ENCODE results near the gene NCOA5. TPM values are rescaled to one million over a fixed set of nuclear protein-coding genes. Genes with fewer than 3 reads are reported as not detected.

NCOA5 gene
- total RNA-seq, 1 donor, result 19.7 TPM

DNA sequence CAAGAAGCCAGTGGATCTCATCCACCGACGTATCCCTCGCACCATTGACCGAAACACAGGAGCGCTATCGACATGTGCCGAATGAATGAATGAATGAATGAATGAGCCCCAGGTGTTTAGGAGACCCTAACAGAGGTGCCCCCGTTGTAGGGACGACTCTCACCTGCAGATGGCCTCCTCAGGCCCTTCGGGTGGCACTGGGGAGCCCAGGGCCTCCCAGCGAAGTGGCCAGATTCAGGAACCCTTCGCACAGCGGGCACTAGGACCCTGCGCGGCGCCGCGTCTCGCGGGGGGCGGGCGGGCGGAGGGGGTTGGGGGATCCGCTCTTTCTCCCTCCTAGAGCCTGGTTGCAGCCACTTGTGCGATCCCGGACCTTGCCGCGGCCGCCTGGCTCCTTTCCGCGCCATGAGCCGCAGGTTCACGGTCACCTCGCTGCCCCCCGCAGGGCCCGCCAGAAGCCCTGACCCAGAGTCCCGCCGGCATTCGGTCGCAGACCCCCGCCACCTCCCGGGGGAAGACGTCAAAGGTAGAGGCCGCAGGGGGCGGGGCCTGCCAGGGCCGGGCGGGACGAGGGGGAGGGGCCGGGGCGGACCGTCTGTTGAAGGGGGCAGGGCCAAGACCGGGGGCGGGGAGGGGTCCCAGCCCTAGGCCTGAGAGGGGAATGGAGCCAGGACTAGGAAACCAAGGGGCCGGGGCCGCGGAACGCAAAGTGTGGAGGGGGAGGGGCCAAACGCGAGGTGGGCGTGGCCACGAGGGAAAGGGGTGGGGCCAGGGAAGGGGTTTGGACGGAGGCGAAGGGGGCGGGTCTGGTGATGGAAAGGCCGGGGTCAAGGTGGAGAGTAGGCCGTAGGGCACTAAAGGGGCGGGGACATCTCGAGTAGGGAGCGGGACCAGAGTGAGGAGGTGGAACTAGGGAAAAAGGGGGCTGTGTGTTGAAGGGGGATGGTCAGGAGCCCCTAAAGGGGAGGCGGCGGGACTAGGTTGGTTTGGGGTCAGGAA lies 68.1 kb downstream of the NCOA5 start:
- DNase-seq (ENCODE audit: low read depth in 2 of 3, low spot score in 2 of 3), result peak in 2 of 3 donors; percentile 67 to 71

DNA sequence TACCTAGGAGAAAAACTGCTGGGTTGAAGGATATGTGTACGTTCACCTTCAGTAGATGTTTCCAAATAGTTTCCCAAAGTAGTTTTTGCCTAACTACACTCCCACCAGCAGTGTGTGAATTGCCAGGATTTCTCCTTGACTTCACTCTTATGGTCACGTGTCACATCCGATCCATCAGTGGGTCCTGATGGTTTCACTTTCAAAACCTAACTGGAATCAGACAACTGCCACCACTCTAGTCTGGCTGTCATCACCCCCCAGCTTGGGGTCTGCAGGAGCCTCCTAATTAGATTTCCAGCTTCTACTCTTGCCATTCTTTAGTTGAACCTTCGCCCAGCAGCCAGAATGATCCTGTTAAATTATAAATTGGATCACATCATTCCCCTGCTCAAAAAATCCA lies 69.2 kb downstream of the NCOA5 start:
- DNase-seq (ENCODE audit: low read depth in 2 of 3, low spot score in 2 of 3), result no peak

DNA sequence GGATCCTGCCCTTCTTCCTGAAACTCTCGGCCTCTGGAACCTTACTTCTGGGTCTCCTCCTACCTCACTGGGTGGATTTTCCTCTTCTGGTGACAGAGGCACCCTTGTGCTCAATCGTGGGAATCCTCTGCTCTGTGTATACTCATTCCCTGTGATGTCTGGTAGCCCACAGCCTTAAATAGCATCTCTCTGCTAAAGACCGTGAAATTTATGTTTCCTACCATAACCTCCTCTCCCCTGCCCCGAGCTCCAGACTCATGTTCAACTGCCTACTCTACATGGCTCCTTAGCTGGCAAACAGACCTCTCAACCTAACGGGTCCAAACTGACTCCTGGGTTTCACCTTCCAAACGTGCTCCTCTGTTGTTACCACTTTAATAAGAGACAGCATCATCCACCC lies 71.2 kb downstream of the NCOA5 start:
- DNase-seq (ENCODE audit: low read depth in 2 of 3, low spot score in 2 of 3), result no peak

DNA sequence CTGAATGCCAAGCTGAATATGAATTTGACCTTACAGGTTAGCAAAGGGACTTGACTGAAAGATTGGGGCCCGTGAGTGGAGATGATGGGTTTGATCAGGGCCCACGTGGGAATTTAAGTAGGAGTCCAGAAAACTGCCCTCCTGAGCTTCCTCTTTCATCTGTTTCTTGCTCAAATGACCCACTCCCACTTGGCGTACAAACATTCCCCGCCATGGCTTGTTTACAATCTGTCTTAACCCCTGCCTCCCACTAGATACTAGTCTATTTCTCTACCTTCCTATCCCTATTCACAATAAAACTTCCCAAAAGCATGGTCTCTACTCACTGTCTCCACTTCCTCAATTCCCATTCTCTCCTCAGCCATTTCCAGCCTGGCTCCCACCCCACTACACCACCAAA lies 71.7 kb downstream of the NCOA5 start:
- DNase-seq (ENCODE audit: low read depth in 2 of 3, low spot score in 2 of 3), result no peak

DNA sequence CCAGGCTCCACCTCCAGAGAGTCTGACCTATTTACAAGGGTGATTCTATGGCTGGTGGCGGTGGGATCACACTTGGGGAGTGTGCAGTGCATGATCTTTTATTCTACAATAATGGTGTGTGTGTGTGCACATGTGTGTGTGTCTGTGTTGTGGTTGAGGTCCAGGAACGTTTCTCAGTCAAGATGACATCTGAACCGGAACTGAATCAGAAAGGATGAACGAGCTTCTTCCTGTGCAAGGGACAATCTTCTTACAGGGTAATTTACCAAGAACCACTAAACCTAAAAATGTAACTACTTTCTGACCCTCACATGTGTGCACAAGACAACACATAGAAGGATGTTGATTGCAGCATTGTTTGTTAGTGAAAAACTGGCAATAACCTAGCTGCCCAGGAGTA lies 72.5 kb downstream of the NCOA5 start:
- no peak for DNase-seq (ENCODE audit: low read depth in 2 of 3, low spot score in 2 of 3)

DNA sequence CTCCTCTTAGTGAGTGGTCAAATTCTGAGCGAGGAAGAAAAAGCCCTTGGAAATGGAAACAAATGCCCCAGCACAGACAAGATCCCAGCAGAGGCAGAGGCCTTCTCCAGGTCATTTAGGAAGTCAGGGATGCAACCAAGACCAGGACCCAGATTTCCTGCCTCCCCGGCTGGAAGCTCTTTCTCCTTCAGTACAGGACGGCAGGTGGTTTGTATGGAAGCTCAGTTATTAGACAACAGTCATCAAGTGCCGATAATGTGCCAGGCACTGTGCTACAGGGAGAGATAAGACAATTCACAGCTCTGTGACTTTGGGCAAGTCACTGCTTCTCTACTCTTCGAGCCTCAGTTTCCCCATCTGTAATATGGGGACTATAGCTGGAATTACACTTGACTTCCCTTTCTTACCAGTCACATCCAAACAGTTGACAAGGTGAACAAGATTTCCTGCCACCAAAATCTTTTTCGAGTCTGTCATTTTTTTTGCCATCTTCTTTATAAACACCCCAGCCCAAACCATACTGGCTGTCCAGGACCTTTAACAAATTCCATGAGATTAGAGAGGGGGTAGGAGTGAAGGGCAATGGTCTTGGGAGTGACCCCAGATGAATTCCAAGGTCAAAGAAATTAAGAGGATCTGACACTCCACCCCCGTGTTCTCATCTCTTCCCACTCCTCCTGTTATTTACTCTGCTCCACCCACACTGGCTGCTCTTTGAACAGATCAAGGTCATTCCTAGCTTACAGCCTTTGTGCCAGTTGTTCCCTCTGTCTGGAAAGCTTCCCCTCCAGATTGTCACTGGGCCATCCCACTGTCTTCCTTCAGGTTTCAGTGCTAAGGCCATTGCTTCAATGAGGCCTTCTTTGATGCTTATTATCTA lies 75.0 kb downstream of the NCOA5 start:
- DNase-seq (ENCODE audit: low read depth in 2 of 3, low spot score in 2 of 3), result no peak

DNA sequence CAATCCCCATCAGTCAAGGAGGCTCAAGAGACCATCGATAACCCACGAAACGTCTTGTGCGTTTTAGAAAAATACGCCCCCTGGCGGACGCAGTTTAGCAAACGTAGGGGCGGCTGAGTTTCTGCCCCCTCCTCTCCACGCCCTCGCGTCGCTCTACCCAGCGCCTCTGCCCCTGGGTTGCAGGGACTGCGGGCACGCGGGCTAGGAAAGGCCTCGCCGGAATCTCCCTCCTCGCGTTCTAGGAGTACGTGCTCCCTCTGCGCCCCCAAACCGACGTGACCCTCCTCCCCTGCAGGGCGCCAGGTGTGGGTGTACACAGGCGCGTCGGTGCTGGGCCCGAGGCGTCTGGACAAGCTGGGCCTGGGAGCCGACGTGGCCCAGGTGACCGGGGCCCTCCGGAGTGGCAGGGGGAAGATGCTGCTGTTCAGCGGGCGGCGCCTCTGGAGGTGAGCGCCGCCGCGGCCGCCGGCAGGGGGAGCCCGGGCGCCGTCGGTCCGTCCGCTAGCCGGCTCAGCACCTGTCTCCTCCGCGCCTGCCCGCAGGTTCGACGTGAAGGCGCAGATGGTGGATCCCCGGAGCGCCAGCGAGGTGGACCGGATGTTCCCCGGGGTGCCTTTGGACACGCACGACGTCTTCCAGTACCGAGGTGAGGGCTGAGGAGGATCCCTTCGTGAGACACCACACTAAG lies 75.8 kb downstream of the NCOA5 start:
- DNase-seq (ENCODE audit: low read depth in 2 of 3, low spot score in 2 of 3), result peak; percentile 58 to 77 (median 71)

DNA sequence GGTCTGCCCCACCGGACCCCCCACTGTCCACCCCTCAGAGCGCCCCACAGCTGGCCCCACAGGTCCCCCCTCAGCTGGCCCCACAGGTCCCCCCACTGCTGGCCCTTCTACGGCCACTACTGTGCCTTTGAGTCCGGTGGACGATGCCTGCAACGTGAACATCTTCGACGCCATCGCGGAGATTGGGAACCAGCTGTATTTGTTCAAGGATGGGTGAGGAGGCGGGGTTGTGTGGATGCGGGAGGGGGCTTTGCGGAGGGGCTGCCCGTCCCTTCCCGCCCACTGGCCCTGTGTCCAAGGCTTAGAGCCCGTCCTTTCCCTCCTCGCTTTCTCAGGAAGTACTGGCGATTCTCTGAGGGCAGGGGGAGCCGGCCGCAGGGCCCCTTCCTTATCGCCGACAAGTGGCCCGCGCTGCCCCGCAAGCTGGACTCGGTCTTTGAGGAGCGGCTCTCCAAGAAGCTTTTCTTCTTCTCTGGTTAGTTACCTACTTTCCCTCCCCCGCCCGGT lies 76.4 kb downstream of the NCOA5 start:
- DNase-seq (ENCODE audit: low read depth in 2 of 3, low spot score in 2 of 3), result no peak

DNA sequence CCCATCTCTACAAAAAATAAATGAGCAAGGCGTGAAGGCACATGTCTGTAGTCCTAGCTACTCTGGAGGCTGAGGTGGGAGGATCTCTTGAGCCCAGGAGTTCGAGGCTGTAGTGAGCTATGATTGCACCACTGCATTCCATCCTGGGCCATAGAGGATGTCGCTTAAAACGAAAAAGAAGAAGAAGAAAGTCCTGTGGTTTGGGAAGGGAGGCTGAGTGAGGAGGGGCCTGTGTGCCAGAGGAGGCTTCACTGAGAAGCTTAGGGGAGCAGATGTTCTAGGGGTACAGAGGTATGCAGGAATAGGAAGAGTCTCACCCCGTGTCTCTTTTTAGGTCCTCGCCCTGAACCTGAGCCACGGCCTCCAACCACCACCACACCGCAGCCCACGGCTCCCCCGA lies 76.8 kb downstream of the NCOA5 start:
- DNase-seq (ENCODE audit: low read depth in 2 of 3, low spot score in 2 of 3), result no peak

DNA sequence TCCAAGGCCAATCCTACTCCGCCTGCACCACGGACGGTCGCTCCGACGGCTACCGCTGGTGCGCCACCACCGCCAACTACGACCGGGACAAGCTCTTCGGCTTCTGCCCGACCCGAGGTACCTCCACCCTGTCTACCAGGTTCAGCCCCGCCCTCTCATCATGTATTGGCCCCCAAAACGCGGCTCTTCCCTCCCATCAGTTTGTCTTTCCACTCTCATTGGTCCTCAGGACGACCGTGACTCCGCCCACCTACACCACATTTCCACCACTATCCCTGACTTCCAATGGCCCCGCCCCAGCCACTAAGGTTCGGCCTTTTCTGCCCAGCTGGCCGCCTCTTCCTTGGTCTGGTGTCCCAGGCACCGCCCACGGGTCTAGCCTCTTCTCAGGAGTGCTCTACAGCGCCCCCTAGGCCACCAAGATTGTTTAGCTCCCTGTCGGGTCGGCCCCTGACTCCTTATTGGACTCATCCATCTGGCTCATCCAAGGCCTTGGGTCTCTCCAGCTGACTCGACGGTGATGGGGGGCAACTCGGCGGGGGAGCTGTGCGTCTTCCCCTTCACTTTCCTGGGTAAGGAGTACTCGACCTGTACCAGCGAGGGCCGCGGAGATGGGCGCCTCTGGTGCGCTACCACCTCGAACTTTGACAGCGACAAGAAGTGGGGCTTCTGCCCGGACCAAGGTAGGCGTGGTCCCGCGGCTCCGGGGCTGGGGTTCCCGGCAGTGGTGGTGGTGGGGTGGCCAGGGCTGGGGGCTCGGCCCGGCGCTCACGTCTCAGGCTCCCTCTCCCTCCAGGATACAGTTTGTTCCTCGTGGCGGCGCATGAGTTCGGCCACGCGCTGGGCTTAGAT lies 77.9 kb downstream of the NCOA5 start:
- DNase-seq (ENCODE audit: low read depth in 2 of 3, low spot score in 2 of 3), result peak in 1 of 3 donors; percentile 68

Other genes with a start within 250 kb of the NCOA5 start
- 58.7 TPM for gene ACOT8, start 232.6 kb downstream of the NCOA5 start, total RNA-seq
- gene ZSWIM3, start 232.3 kb downstream of the NCOA5 start, total RNA-seq, result 8.1 TPM
- 32.6 TPM for gene ZSWIM1, start 208.7 kb downstream of the NCOA5 start, total RNA-seq
- gene SPATA25, start 202.3 kb downstream of the NCOA5 start, total RNA-seq, result 5.9 TPM
- 21.5 TPM for gene NEURL2, start 198.8 kb downstream of the NCOA5 start, total RNA-seq
- 112 TPM for gene CTSA, start 198.6 kb downstream of the NCOA5 start, total RNA-seq
- 31.5 TPM for gene PLTP, start 177.8 kb downstream of the NCOA5 start, total RNA-seq
- gene PCIF1, start 155.3 kb downstream of the NCOA5 start, total RNA-seq, result 45.0 TPM
- 59.5 TPM for gene ZNF335, start 117.8 kb downstream of the NCOA5 start, total RNA-seq
- 1.9 TPM for gene MMP9, start 81.1 kb downstream of the NCOA5 start, total RNA-seq
- 1.9 TPM for gene SLC12A5, start 60.7 kb downstream of the NCOA5 start, total RNA-seq
- gene CD40, start 28.4 kb upstream of the NCOA5 start, total RNA-seq, result 4.6 TPM
- gene CDH22, start 218.5 kb upstream of the NCOA5 start, total RNA-seq, result not detected